ENCODE data around the gene PDYN.

Gene PDYN

DNA sequence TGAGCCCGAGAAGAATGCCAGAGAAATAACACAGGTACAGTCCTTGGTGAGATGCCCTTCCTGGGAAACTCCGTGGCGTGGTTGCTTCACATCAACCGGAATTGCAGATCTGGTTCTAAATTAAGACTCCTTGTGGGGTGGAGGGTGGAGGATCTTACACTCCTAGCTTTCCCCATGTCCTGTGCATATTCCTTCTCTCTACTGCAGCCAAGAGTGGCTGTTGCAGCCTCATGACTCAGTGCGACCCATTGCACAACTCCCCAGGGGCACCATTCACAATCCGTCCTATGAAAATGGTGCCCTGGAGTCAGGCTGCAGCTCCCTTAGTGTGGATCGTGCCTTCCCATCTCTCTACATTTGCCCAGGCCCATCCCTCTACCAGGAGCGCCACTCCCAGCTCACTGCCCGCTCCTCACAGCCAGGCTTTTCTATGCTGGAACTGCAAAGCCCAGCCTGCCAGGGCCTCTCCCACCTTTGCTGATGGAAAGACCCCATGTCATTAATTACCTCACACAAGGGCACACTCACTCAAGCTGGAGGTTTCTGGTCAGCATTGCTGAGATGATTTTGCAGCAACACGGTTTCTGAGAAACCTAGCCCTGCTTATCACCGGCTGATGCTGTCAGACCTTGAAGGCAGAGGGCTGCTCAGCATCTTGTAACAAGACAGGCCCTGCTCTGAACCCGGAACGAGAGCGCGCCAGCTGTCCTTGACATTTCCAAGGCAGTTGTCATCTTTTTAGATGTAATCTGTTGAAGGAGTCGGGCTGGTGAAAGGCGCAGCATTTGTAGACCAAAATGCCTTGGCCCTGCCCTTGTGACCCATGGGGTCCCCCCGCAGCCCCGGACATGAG is 58.9 kb downstream of the PDYN start:
- no peak for DNase-seq (ENCODE audit: low read depth)

DNA sequence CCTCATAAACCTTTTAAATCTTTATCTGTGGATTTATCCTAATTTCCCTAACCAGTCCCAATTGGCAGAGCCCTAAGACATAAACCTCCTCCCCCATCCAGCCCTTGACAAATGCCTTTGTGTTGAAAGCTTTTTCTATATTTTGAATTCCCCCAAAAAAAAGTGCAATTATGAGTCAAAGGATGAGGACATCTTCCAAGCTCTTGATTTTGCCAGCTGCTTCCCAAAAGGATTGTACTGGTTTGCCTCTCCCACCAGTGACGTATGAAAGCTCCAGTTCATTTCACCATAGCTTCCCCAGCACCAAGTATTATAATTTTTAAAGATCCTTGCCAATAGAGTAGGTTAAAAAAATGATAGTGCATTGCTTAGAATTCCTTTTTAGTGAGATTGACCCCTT is 59.7 kb downstream of the PDYN start:
- no peak for DNase-seq (ENCODE audit: low read depth)

DNA sequence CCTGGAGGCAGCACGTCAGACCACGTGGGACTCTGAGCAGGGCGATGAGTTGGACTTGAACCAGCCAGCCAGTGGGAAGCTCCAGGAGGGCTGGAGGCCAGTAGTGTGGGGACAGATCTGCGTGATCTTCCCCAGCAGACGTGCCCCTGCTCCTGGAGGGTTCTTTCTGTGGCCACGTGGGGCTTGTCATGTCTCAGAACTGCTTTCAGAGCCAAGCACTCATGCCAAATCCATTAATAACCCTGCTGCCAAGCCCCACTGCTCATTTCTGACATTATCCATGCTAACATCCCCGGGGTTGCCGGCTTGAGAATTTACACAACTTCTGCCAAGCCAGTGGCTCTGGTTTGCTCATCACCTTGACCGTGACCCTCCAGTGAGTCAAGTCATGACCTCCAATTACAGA is 60.4 kb downstream of the PDYN start:
- DNase-seq (ENCODE audit: low read depth) = no peak

DNA sequence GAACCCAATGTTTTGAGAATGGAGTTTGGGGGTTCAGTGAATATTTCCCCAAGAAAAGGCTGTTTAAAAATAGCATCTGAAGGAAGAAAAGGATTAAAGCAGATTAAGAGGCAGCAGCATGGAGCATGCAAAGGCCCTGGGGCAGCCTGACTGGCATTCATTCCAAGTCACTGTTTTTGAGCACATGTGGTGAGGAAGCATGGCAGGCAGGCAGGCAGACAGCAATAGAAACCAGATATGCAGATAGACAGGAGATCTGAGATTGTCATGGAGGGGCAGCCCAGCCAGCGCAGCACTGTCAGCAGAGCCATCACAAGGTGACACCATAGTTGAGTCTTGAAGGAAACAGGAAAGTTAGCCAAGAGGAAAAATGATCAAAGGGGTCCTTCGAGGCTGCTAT is 60.9 kb downstream of the PDYN start:
- no peak for DNase-seq (ENCODE audit: low read depth)

DNA sequence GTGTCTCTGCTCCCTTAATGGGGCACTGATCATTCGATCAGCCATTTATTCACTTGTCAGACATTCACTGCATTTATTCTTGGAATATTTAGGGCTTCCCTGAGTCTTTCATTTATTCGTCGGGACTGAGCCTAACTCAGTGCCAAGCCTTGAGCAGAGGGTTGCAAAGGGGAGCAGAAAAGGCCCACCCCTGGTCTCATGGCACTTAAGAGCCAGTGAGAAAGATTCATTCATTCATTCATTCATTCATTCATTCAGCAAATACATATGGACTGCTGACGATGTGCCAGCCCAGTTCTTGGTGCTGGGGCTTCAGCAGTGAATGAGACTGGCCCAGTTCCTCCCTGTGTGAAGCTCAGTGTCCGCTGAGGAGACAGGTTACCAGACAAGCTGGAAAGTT is 62.0 kb downstream of the PDYN start:
- DNase-seq (ENCODE audit: low read depth) = no peak

DNA sequence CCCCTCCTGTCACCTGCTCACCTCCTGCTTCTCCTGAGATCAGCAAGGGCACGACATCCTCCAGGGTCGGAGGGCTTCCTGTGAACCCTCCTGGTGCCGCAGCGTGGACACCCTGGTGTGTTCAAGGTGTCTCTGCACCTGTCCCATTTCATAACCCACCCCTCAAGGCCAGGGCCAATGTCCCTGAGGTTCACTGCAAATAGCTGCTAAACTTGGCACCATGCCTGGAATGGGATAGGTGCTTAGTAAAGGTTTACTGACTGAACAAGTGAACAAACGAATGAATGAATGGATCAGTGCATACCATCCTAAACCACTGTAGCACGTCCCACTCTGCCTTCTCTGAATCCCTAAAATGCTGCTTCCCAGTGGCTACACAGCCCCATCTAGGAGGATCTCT is 63.7 kb downstream of the PDYN start:
- DNase-seq (ENCODE audit: low read depth) = no peak

DNA sequence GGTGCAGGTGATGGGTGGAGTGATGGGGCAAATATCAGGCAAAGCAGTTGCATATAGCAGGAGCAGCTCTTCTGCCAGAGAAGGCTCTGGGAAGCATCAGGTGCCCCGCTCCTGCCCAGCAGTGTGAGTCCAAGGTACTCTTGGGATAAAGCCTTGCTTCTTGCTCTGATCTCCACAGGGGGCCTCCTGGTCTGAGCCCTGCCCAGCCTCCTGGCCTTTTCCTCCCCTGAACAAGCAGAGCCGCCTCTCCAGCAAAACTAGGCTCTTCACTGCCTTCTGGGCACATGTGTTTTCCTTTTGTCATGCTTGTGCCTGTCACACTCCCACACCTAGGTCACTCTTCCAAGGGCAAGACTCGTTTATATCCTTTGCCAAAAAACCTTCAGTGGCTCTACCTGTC is 64.4 kb downstream of the PDYN start:
- DNase-seq (ENCODE audit: low read depth) = no peak

DNA sequence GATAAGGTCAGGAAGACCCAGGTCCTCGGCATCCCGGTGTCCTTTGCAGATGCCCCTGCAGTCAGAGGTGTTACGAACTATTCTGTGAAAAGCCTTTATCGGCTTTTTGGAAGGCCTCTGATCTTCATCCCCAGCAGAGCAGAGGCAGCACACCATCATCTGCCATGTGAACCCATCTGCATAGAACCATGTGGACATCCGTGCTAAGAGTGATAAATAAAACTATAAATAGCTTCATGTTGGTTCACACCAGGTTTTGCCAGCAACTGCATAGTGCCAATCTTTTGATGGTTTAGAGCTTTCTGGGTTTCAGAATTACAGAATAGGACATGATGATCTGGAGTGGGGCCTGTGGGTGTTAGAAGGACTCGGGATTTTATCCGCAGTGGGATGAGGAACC is 65.1 kb downstream of the PDYN start:
- DNase-seq (ENCODE audit: low read depth) = no peak

Measured in activated gamma-delta T cell treated with anti-CD3 and anti-CD28 coated beads, Interleukin-2, amount 50 U/mL, for 16 hours (primary cell).